NB4 (cell line): Measurements from ENCODE around the gene SYVN1.

Experiments
- DNase-seq: peaks from one replicate; pipeline ENCODE4 v3.0.0; 2010; ENCODE audit warnings: low read depth
- H3K4me3 ChIP-seq: one replicate; pipeline ENCODE4 v1.5.1; 2011; ENCODE audit warnings: mild to moderate bottlenecking, low read depth, low read length, moderate library complexity
- MYC ChIP-seq: IDR thresholded peaks from 2 replicates; pipeline ENCODE4 v1.6.1; 2011; ENCODE audit warnings: low read depth, low read length
- POLR2A ChIP-seq: IDR thresholded peaks from 2 replicates; pipeline ENCODE4 v1.6.1; 2011; ENCODE audit warnings: mild to moderate bottlenecking; ENCODE audit not compliant: insufficient read length; ENCODE audit errors: extremely low read depth
- TF ChIP-seq, protein P1 (sequence below): IDR thresholded peaks from one replicate; pipeline ENCODE4 v1.5.1; 2012; ENCODE audit warnings: low read depth, low read length
- TF ChIP-seq, protein P2 (sequence below): IDR thresholded peaks from 2 replicates; pipeline ENCODE4 v1.6.1; 2011; ENCODE audit warnings: low read depth, low read length

SYVN1 gene

DNA sequence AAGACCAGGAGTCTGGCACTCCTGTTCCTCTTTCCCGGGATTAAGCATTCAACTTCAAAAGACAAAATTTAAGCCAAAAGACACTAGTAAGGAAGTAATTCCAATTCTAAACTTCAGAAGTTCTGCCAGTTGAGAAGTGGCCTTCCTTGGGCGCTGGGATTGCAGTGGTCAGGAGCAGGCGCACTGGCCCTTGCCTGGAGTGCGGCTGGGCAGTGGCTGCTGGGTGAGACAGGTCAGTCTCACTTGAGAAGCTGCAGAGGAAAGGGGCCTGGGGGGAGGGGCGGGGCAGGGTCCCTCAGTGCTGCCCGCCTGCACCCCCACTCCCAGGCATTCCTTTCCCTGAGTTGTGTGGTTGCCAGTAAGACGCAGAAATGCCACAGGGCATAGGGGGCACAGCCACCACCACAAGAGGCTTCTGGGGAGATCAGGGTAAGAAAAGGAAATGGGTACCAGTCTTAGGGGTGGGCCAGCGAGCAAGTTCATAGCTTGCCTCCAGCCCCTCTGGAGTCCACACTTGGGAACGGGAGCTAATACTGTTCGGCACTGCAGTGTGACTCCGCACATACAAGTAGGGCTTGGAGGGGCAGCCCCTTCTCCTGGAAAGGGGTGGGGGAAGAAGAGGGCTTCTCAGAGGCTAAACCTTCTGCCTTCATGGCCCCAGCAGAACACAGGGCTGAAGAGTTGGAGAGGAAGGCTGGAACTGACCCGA, 6.7 kb downstream of the SYVN1 start:
- TF ChIP-seq, protein P1, sequence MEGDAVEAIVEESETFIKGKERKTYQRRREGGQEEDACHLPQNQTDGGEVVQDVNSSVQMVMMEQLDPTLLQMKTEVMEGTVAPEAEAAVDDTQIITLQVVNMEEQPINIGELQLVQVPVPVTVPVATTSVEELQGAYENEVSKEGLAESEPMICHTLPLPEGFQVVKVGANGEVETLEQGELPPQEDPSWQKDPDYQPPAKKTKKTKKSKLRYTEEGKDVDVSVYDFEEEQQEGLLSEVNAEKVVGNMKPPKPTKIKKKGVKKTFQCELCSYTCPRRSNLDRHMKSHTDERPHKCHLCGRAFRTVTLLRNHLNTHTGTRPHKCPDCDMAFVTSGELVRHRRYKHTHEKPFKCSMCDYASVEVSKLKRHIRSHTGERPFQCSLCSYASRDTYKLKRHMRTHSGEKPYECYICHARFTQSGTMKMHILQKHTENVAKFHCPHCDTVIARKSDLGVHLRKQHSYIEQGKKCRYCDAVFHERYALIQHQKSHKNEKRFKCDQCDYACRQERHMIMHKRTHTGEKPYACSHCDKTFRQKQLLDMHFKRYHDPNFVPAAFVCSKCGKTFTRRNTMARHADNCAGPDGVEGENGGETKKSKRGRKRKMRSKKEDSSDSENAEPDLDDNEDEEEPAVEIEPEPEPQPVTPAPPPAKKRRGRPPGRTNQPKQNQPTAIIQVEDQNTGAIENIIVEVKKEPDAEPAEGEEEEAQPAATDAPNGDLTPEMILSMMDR = no peak
- TF ChIP-seq POLR2A (no peak), MYC (no peak)
- TF ChIP-seq, protein P2, sequence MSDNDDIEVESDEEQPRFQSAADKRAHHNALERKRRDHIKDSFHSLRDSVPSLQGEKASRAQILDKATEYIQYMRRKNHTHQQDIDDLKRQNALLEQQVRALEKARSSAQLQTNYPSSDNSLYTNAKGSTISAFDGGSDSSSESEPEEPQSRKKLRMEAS = no peak
- peak; percentile 3 for DNase-seq
- no peak overlapping the region for H3K4me3 ChIP-seq

DNA sequence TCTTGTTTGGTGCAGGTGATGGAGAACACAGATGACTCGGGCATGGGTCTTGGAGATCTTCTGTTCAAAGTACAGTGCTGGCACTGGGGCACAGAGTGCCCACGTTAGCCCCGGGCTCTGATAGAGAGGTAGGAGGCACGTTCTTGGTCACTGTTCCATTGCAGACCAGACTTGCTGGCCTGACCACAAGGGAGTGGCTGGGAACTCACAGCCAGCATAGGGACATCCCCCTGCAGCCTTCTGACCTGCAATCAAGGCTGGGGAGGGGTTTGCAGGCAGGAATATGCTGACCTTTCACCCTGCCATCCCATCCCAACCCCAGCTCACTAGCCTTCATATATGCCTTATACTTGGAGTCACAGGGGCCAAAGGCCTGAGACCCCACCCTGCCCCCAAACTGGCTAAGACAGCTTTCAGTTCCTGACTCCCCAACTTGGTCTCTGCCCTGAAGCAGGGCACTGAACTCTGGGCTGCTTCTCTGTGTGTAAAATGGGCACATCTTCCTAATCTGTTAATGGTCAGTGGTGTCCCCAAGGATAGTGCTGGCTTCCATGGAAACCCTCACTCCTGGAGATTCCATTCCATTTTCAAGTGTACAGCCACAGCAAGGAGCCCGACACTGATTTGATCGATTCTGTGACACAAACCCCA, 7.6 kb downstream of the SYVN1 start:
- TF ChIP-seq, protein P2 = no peak
- TF ChIP-seq, protein P1 = no peak
- TF ChIP-seq MYC (no peak), POLR2A (no peak)
- DNase-seq = peak; percentile 4
- no peak overlapping the region for H3K4me3 ChIP-seq

DNA sequence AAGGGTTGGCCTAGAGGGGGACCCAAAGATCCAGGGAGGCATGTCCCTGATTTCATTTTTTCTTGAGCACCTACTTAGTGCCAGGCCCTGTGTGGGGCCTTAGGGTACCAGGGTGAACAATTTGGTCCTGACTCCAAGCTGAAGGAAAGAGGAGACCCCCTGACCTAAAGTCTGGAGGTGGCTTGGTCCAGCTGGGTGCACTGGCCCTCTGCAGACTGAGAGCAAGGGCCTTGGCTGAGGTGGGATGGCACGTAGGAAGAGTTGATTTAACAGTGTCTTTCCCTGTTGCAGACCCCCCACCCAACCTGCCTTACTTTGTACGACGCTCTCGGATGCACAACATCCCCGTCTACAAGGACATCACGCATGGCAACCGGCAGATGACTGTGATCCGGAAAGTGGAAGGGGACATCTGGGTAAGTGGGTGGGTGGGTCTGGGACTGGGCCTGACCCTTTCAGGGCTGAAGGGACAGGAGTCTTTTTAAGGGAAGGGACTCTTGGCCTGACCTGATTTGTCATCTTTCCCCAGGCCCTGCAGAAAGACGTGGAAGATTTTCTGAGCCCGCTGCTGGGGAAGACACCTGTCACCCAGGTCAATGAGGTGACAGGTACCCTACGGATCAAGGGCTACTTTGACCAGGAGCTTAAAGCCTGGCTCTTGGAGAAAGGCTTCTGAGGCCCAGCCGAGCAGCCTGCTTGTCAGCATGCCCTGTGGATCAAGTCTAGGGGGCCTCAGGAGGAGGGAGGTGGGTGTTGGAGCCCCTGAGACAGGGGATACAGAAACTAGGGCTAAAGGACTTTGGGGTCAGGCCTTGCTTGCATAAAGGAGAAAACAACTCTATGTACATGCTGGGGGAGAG, 8.9 kb downstream of the SYVN1 start:
- no peak for DNase-seq
- TF ChIP-seq MYC = no peak
- TF ChIP-seq, protein P1 = no peak
- H3K4me3 ChIP-seq = no peak overlapping the region

DNA sequence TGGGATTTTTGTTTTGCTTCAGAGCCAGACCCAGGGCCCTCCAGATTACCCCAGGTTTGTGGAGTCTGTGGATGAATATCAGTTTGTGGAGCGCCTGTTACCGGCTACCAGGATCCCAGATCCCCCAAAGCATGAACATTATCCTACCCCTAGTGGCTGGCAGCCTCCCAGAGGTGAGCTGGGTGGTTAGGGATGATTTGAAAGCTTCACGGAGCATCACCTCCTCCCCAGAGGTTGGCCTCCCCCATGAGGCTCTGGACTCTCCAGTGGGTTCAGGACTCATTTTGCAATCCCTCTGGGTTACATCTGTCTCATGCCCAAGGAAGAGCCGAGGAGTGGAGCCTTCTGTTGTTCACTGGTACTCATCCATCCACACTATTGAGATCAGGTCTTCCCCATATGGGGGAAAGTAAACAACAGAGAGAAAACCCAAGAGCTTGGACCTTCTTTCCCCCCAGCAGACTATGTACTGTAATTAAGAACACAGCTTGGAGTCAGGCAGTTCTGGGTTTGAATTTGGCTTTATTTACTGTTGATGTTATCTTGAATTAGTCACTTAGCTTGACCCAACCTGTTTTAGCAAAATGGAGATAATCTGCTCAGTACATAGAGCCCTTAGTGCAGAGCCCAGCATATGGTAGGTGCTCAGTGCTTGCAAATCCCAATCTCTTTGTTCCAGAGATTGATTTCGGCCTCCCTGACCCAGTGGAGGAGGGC, 9.7 kb downstream of the SYVN1 start:
- no peak for TF ChIP-seq POLR2A
- TF ChIP-seq, protein P2 = no peak
- TF ChIP-seq MYC = no peak
- TF ChIP-seq, protein P1 = no peak
- H3K4me3 ChIP-seq = no peak overlapping the region
- DNase-seq = no peak

DNA sequence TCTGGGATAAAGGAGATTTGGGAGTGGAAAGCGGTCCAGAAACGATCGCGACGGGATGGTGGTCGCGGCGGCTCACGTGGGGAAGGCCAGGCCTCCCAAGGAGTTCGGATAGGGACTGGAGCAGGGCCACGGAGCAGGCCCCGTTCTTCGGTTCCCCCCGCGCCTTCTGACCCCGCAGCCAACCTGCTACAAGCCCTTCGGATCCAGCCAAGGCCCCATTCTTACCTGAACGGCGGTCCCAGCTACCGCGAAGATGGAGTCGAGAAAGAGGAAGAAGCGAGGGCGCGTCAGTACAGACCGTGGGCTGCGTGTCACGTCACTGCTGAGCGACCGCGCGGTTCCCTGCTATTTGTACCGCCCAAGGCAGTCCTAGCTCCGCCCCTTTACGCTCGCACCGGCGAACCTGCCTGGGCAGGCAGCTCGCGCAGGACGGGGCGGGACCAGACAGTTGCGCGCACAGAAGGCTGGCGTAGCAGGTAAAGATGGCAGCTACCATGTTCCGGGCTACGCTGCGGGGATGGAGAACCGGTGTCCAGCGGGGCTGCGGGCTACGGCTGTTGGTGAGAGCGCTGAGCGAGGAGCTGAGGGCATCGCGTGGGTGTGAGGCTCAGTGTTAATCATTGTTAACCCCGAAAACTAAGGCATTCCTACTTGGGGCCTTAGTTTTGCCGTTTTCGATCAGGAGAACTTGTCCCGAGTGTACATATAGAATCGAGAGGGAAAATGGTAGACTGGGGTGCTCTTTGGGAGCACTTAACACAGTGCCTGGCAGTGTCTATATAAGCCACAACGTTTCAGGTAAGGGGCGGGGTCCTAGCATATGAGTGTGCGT, 12.2 kb downstream of the SYVN1 start, which contains the start of the genes FAU and MRPL49:
TSS of gene FAU (minus strand) at position 270 of the 832 bp plus-strand sequence. CDS start 321 bp downstream, outside the sequence.
TSS of gene MRPL49 (plus strand) at position 457 of the 832 bp plus-strand sequence. CDS start at position 483, 26 bp downstream.
- TF ChIP-seq POLR2A = peak; percentile 91
- TF ChIP-seq, protein P1 = no peak
- TF ChIP-seq, protein P2 = peak; percentile 63
- peak; percentile 90 for TF ChIP-seq MYC
- peak; percentile 99 for DNase-seq
- H3K4me3 ChIP-seq = peak within 1 kb of the TSS; percentile 88
